GM06990 (cell line): Measurements from ENCODE around the gene ACVR1C.

ENCODE experiments used
- DNase-seq: peaks from one replicate; pipeline ENCODE4 v3.0.0-alpha.2; 2011; ENCODE audit not compliant: insufficient read length; ENCODE audit errors: extremely low read depth
- H3K27me3 ChIP-seq: replicated peaks from 2 replicates; pipeline ENCODE4 v1.6.0; 2011; ENCODE audit warnings: low read length; ENCODE audit not compliant: control insufficient read depth, insufficient read depth
- H3K36me3 ChIP-seq: 2 replicates; pipeline ENCODE4 v1.5.1; 2011; ENCODE audit warnings: low read length; ENCODE audit not compliant: control insufficient read depth, insufficient read depth
- H3K4me3 ChIP-seq: replicated peaks from 2 replicates; pipeline ENCODE4 v1.5.1; 2011; ENCODE audit warnings: low read depth, mild to moderate bottlenecking, control low read depth, low read length
- CTCF ChIP-seq: IDR thresholded peaks from 2 replicates; pipeline ENCODE4 v1.5.1; 2011; ENCODE audit warnings: low read length, control low read depth, mild to moderate bottlenecking, inconsistent platforms; ENCODE audit not compliant: insufficient read depth, poor library complexity, severe bottlenecking

Gene ACVR1C

GRCh38 chr2:157559461-157559860, 69.2 kb downstream of the ACVR1C start:
- DNase-seq, result no peak
- TF ChIP-seq CTCF, result no peak
- Histone ChIP-seq H3K4me3 (no peak overlapping the region), H3K27me3 (no peaks in the 10 kb centered on the region), H3K36me3 (no peaks in the 10 kb centered on the region)

GRCh38 chr2:157559061-157559460, 69.6 kb downstream of the ACVR1C start:
- no peak for TF ChIP-seq CTCF

GRCh38 chr2:157557770-157558169, 70.9 kb downstream of the ACVR1C start:
- TF ChIP-seq CTCF, result no peak
- Histone ChIP-seq H3K27me3 (no peaks in the 10 kb centered on the region), H3K36me3 (no peaks in the 10 kb centered on the region), H3K4me3 (no peak overlapping the region)
- no peak for DNase-seq

More at GRCh38 chr2:157559061-157559460, 69.6 kb downstream of the ACVR1C start:
- DNase-seq, result no peak
- Histone ChIP-seq H3K36me3 (no peaks in the 10 kb centered on the region), H3K4me3 (no peak overlapping the region), H3K27me3 (no peaks in the 10 kb centered on the region)

GRCh38 chr2:157540102-157540501, 88.6 kb downstream of the ACVR1C start:
- no peak for DNase-seq
- no peaks in the 10 kb centered on the region for H3K27me3 ChIP-seq
- no peak for TF ChIP-seq CTCF
- H3K4me3 ChIP-seq, result no peak overlapping the region
- H3K36me3 ChIP-seq, result no peaks in the 10 kb centered on the region

GRCh38 chr2:157538064-157538463, 90.6 kb downstream of the ACVR1C start:
- no peaks in the 10 kb centered on the region for H3K27me3 ChIP-seq
- no peak overlapping the region for H3K4me3 ChIP-seq
- no peaks in the 10 kb centered on the region for H3K36me3 ChIP-seq
- DNase-seq, result no peak
- no peak for TF ChIP-seq CTCF

- TF ChIP-seq CTCF, result no peak
- Histone ChIP-seq H3K36me3 (no peaks in the 10 kb centered on the region), H3K4me3 (no peak overlapping the region), H3K27me3 (no peaks in the 10 kb centered on the region)
- DNase-seq, result no peak
Measured at GRCh38 chr2:157536815-157537214, 91.8 kb downstream of the ACVR1C start.
